Left kidney (tissue), 2 donors: ENCODE results near the gene TEKT5. TPM values are rescaled to one million over a fixed set of nuclear protein-coding genes. Genes with fewer than 3 reads are reported as not detected.
"Not testable (repeated sequence)": the region's sequence is repeated elsewhere in the genome, so short reads cannot be mapped to it uniquely, and the experiment has no call there.

Source experiments
- DNase-seq: peaks from one replicate; pipeline ENCODE4 v3.0.0-alpha.2; 2013
- polyA plus RNA-seq: library from polyadenylated mRNA; unstranded; fragments of 120-200 nt; gene quantifications from one replicate; pipeline ENCODE4 v1.2.1, GENCODE V29; 2013; ENCODE audit not compliant: insufficient read length

TEKT5 gene
- polyA plus RNA-seq, 1 donor: not detected

DNA sequence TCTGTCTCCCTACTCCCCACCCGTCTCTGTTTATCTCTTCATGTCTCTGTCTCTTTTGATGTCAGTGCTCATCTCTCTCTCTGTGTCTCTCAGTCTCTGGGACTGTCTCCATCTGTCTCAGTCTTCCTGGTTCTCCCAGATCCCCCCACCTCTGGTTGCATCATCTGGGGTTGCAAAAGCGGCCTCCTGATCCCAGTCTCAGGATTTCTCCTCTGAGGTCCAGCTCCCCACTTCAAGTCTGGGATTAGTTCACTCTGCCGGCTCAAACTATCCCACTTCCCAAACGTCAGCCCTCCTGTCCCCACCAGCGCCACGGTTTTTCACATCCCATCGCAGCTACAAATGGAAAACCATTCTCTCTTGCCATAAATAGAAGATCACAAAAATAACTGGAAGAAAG, 9.0 kb downstream of the TEKT5 start:
- no peak for DNase-seq

DNA sequence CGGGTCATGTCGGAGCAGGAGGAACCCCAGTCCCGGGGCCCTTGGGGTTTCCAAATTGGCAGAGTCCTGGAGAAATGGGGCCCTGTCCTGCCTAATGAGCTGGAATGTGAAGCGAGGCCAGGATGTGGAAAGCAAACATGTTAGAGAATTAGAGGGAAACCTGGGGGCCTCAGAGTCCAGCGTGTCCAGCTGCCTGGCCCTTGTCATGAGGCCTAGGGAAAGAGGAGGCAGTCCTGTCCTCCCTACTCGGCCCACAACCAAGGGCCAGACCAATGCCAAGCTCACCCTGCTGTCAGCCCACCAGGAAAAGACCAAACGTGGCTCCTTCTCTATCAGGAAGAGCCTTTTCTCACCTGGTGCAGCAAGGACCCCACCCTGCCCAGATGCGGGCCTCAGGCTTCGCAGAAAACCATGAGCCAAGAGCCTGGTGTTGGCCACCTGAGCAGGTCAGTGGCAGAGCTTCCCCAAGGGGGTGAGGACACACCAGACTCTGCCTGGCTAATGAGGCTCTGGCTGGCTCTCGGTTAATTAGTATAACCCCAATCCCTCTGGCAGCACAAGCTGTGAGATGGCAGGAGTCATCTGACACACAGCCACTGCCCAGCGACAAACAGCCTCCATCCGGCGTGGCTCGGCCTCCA, 10.1 kb downstream of the TEKT5 start:
- no peak for DNase-seq

DNA sequence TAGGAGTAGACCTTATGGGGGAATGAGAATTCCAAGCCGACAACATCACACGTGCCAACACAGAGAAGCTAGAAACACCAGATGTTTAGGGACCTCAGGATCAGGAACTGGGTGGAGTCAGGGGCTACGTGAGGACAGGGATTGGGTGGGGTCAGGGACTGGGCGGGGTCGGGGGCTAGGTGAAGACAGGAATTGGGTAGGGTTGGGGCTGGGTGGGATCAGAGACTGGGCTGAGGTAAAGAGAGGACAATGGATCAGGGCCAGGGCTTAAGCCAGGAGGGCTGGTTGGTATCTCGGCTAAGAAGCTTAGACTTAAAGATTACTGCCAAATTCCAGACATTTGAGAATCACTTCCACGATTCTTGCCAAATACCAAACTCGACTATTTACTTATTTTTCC, 11.6 kb downstream of the TEKT5 start:
- no peak for DNase-seq

DNA sequence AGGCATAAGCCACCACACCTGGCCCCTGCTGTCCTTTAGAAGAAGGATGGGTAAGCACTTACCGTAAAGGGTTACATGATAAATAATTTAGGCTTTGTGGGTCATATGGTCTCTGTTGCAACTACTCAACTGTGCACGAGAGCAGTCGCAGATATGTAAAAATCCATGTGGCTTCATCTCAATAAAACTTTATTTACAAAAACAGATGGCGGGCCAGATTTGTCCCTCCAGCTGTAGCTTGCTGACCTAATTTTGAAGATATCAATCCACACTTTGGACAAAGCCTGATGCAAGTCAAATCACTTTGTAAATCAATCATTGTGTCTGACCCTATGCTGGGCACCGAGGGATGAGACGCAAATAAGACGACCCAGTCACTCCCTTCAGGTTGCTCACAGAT, 12.1 kb downstream of the TEKT5 start:
- no peak for DNase-seq

DNA sequence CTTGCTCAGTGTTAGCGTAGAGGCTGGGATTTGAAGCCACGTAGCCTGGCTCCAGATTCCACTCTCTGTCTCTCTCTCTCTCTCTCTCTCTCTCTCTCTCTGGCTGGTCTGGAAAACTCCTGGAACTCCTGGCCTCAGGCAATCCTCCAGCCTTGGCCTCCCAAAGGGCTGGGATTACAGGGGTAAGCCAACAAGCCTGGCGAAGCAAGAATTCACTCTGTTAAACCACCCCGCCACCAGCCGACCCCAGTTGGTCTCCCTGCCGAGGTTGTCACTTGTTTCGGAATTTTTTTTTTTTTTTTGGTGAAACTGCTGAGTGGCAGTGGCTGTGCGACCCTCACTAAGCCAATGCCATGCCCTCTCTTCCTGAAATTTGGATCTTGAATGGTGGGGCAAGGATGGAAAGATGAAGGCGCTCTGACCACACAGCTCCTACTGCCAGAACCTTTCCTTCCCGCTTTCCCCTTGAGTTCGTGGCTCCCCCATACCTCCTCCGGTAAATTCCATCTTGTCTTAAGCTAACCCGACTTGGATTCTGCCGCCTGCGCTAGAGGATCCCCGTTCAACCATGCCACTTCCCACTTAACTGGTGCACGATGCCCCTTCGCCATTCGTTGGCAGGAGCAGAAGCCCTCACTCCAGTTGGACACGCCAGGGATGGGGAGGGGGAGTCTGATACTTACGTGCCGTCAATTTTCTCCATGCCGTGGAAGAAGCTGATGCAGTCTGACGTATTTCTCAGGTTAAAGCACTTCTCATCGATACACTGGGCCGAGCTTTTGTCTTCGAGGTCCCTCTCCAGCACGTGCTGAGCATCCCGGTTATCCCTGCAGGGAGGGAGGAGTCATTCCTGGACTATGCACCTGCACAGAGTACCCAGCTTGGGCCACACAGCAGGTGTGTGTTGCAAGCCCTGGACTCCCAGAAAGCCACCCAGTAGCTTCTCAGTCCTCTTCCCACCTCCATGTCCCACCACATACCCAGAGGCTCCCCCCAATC, 13.1 kb downstream of the TEKT5 start:
- DNase-seq: no peak

DNA sequence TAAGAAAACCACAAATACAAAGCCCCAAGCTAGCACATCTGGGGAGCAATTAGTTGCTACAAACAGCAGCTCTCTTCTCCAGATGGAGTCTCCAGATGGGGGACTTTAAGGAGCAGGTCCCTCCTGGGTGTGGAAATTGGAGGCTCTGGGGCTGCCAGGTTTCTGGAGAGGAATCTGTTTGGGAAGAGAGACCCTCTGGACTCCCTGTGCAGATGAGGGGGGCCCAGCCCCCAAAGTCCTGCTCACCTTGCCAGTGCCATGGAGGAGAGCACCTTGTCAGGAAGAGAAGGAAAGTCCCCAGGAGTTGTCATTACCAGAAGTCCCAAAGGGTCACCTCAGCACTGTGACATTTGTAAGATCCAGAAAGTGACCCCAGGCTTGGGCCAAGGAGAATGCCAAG, 14.8 kb downstream of the TEKT5 start:
- no peak for DNase-seq

DNA sequence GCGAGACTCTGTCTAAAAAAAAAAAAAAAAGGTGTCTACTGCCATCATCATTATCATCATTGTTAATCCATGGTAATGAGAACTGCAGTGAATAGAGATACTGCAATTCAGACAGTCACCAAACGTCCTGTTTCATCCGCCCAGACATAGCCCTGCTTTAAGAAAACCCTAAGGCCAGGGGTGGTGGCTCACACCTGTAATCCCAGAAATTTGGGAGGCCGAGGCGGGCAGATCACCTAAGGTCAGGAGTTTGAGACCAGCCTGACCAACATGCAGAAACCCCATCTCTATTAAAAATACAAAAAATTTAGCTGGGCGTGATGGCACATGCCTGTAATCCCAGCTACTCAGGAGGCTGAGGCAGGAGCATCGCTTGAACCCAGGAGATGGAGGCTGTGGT, 15.3 kb downstream of the TEKT5 start:
- DNase-seq: not testable (repeated sequence)

DNA sequence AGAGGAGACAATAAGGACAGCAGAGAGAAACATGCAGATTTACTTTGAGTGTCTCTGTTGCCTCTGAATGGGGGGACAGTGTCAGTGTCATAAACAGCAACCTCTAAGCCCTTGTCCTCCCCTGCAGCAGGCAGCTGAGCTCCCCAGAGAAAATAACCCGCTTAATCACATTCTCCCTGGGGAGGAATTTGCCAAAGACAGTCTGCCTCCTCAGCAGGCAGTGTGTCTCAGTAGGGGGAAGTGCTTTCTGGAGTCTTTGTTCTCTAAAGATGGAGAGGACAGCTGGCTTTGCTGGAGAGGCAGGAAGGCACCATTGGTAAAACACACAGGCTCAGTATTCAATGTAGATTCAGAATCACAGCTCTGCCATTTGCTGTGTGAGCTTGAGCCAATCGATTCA, 16.1 kb downstream of the TEKT5 start:
- no peak for DNase-seq

DNA sequence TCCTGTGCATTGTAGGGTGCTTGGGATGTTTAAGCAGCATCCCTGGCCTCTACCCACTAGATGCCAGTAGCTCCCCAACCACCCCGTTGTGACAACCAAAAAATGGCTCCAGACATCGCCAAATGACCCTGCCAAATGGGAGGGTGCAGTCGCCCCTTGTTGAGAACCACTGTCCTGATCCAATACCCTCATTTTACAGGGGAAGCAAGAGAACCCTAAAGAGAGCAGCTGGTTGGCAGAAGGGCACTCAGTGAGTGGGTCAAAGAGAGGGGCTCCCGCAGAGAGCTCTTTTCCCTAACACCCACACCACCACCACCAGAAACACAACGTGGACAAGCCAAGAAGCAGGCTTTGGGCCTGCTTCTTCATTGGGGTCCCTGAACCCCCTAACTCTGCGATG, 18.4 kb downstream of the TEKT5 start:
- no peak for DNase-seq

DNA sequence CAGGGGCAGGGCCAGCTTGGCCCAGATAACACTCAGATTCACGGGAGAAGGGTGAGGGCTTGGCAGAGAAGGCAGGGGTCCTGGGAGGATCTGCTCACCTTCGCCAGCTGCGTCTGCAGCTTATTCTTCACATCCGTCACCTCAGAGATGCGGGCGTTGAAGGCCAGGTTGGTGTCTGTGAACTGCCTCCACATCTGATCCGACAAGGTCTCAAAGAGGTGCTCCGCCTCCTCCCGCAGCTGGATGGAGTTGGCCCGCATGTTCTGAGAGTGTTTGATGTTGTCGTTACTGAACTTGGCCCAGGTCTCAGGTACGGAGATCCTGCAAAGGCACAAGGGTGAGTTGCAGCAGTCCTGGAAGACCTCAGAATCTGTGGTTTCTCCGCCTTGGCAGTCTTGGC, 18.9 kb downstream of the TEKT5 start:
- no peak for DNase-seq

DNA sequence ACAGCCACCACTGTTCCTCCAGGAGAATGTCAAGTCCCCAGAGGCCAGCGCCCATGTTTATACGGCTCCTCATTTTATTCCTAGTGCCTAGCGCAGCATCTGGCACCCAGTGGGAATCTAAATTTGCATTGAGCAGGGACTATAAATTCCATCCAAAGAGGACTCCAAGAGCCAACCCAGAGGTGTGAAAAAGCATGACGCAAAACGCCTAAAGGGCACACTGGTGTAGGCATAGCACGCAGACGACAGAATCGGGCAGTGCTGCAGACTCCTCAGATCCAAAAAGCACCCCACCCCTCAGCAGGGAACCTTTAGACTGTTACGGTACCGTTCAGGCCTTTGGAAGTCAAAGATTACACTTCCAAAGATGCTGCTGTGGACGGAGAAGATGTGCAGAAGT, 19.5 kb downstream of the TEKT5 start:
- no peak for DNase-seq

DNA sequence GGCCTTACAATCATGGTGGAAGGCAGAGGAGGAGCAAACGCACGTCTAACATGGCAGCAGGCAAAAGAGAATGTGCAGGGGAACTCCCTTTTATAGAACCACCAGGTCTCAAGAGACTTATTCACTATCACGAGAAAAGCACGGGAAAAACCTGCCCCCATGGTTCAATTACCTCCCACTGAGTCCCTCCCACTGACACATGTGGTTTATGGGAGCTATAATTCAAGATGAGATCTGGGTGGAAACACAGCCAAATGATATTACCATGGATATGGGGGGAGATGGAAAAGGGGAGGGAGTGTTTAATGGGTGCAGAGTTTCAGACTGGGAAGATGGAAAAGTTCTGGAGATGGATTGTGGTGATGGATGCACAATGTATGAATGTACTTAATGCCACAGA, 23.0 kb downstream of the TEKT5 start:
- no peak for DNase-seq

DNA sequence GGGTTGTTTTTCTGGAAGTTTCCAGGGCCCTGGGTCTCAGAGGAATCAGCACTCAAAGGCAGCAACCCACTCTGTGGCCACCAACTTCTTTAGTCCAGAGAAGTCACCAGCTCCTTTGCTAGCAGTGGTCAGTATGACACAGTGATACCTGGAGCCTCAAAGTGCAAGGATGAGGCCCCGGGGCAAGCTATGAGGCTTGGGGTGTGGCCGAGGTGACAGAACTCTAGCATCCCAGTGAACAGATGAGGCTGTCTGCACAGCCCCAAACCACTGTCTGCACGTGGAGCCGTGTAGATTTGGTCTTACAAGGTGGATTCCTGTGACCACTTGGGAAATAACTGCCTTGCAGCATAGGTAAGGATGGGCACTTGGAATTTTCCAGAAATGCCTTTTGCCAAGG, 24.9 kb downstream of the TEKT5 start:
- DNase-seq: no peak

DNA sequence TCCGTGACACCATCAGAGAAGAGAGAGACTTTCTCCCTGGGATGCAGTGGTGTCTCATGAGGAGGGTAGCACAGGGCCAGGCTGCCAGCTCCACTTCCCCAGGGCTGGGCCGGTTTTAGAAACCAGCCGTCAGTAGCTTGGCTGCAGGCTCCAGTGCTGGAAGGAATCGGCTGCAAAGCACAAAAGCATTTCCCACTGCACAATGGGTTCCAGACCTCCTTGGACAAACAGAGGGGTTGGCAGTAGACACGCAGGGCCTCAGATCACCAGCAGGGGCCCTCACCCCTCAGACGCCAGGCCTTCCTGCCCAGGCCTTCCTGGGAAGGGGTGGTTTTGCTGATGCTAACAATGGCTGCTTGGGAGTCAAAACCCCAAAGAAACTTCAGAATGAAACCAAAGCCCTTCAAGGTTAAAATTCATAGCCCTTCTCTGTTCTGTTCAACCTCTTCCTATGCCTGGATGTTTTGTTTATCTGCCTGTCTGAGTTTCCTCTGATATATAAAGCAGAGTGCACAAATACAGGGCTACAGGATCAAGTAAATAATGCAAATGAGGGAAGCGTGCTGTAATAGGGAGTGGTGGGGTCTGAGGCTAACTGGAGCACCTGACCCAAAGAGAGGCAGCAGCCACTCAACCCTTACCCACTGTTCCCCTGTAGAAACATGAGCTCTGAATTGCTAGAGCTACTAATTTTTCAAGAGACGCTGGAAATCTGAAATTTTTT, 26.2 kb downstream of the TEKT5 start:
- no peak for DNase-seq

DNA sequence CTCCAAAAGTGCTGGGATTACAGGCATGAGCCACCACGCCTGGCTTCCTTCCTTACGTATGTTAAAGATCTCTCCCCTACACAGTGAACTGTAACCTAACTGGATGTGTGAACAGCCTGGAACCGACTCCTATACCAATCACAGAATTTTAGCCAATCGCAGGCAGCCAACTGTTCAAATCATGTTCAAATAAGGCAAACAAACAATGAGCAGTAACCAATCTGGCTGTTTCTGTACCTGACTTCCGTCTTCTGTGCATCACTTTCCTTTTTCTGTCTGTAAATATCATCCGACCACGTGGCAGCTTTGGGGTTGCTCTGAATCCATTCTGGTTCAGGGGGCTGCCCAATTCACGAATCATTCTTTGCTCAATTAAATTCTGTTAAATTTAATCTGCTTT, 27.5 kb downstream of the TEKT5 start:
- DNase-seq: no peak

DNA sequence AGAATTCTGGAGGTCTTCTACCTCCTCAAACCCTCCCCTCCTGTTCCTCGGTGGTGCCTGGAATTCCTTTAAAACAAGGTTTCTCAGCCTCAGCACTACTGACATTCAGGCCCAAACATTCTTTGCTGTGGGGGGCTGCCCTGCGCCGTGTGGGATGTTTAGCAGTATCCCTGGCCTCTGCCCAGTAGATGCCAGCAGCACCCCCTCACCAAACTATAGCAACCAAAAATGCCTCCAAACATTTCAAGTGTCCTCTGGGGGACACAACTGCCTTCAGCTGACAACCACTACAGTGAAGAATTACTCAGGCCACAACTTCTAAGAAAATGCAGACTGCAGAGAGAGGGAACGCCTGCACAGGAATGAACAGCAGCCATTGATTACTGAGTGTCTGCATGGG, 28.4 kb downstream of the TEKT5 start:
- DNase-seq: no peak

DNA sequence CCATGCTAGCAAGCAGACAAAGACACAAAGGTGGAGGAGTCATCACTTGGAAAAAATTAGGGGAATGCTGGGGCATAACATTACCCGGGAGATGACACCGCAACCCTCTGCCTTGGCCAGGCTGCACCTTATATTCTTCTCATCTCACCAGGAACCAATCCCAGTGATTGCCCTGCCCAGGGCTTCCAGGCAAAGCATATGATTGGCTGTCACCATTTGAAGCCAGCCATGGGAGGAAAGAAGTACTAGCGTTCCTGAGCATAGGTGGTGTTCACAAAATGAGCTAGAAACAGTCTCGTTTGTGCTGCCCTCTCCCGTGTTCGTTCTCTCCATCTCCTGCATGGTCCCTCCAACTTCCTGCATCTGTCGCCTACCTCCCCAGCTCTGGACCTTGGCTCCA, 29.6 kb downstream of the TEKT5 start:
- DNase-seq: no peak

DNA sequence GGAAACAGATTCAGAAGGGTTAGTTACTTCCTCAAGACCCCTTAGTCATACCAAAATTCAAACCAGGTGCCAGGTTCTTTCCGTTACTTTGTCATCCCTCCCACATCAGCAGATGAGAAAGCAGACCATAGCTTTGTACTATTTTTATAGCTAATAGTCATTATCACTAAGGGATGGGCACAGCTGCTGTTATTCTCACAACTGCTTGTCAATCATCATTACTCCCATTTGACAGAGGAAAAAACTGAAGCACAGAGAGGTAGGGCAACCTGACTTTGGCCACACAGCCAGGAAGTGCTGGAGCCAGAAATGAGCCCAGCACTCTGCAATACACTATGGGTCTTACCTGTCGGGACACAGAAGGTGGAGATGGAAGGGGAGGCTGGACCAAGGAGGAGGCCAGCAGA, 30.0 kb downstream of the TEKT5 start:
- DNase-seq: no peak

DNA sequence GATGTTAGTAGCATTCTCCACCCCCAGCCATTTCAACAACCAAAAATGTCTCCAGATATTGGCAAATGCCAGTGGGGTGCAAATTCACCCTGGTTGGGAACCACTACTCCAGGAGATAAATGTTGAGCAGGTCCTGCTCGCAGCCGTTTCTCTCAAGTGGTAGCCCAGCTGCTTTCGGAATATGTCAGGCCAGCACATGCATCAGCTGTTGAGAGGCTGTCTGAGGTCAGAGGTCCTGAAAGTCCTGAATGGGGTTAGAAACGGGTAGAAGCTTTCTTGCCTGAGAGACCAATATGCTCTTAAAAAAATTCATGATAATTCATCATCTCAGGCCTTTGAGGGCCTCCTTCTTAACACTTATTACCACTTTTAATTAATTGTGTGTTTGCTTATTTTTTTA, 31.0 kb downstream of the TEKT5 start:
- DNase-seq: no peak

DNA sequence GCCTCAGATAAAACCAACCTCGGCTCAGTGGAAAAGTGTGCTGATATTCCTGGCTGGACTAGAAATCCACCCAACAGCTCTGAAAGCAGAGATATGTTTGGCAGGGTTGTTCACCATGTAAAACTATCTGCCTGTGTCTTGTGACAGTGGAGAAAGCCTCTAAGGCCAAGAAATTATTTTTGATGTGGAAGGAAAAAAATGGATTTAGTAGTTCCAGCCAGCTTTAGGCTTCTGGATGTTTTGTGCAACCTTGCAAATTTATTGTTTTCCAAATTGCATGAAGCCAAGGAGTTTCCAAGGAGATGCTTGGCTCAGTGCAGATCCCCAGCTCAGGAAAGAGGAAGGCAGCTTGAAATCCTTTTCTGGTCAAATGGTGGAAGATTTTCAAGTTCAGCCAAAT, 31.6 kb downstream of the TEKT5 start:
- DNase-seq: no peak

DNA sequence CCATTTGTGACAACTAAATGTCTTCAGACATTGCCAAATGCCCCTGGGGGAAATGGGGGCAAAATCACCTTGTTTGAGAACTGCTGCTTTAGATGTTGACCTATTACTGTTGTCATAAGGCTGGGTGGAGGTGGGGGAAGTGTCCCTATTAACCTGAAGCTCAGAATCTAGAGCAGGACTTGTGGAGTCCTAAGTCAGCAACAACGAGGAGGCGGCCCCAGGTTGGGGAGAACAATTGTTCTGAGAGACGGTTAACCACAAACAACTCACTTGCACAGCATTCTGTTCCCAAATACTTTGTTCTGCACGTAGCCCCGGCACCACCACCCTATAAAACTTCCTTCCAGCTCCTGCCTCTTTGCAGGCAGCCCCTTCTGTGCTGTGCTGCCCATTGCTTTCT, 32.5 kb downstream of the TEKT5 start:
- no peak for DNase-seq

DNA sequence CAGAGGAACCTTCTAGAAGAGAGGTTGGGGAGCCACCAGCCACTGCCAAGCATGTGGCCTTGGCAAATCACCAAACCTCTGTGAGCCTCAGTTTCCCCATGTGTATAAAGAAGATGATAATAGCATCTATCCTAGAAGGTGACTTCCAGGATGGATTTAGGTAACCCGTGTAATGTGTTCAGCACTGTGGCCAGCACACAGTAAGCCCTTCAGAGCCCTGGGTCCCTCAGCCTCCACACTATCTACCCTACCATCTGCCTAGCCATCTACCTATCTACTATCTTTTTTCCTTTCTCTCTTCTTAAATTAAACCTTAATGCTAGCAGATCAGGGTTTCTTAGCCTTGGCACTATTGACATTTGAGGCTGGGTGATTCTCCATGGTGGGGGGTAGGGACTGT, 33.0 kb downstream of the TEKT5 start:
- DNase-seq: no peak
